GM18505 (cell line): ENCODE data around the gene RTTN.

Experiments
- ATAC-seq: cut with Tn5 transposase; IDR thresholded peaks from one replicate; pipeline ENCODE4 v1.9.1; 2021; ENCODE audit not compliant: unreplicated experiment
- POLR2A ChIP-seq: IDR thresholded peaks from 4 replicates; pipeline ENCODE4 v1.6.1; 2011; ENCODE audit warnings: borderline replicate concordance; ENCODE audit not compliant: insufficient read depth, insufficient read length; ENCODE audit errors: extremely low read depth

The RTTN gene

DNA sequence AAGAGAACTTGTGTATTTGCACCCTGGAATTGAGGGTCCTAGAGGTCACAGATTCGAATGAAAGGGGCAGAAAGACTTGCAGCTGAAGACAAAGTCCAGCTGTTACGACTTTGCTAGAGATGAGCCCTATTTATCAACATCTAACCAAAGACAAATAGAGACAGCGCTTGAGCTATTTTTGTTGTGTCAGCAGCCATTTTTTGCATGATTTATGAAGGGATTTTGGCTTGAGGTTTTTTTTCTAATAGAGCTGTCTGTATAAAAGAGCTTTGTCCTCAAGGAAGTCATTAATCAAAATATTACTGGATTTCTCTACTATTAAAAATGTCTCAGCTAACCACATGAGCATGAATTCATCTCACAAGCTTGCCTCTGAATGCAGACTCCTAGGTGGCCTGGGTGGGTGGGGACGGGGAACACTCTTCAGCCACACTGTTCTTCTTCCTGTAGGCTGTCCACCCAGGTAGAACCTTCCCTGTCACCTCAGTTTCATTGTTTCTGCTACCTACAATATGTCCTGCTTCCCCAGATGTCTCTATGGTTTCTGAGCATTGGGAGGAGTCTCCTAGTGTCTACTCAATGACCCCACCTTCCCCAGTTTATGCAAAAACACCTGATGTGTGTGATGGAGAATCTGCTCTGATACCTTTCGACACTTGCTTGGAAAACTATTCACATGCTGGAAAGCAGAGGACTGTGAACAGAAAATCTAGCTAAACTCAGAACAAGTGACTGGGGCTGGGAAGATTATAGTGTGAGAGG, 250.6 kb downstream of the RTTN start:
- TF ChIP-seq POLR2A: peak; percentile 8
- ATAC-seq: no peak

- no peak for TF ChIP-seq POLR2A
- ATAC-seq: no peak
Measured at GRCh38 chr18:69953191-69953590, 252.3 kb downstream of the RTTN start.
